ENCODE measurements around the gene BZW1. TPM values are rescaled to one million over a fixed set of nuclear protein-coding genes. Genes with fewer than 3 reads are reported as not detected.
"Not testable (repeated sequence)": the region's sequence is repeated elsewhere in the genome, so short reads cannot be mapped to it uniquely, and the experiment has no call there.

BZW1 gene
- total and polyA plus RNA-seq, 8 donors, result 207 to 255 (median 220) TPM

DNA sequence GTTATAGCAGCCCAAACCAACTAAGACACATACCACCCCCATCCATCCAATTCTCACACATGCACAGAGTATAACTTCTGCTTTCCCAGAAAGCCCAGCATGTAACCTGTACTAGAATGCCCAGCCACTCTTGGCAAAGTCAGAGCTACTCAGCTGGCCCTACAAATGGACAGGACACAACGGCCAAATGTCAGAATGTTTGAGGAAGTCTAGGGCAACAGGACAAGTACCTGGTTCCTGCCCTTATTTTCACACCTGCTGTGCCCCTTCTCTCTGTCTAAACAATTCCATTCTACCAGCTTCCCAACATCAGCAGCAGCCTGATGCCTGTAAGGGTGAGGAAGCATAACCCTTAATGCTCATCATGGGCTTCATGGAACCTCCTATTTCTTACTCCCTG lies 15.1 kb upstream of the BZW1 start:
- H3K27me3 ChIP-seq, result no peaks in the 10 kb centered on the region
- no peaks in the 10 kb centered on the region for H3K36me3 ChIP-seq
- no peak overlapping the region for H3K4me3 ChIP-seq
- no peak overlapping the region for H3K27ac ChIP-seq
- peaks cover 0 to 7% of the 10 kb centered on the region in 2 donors for H3K4me1 ChIP-seq
- ATAC-seq, result peak; percentile 15
- no peak for DNase-seq
- intact Hi-C loops (cut with DNase I), result no loop called here
- H3K9me3 ChIP-seq, result no peaks in the 10 kb centered on the region
- TF ChIP-seq CTCF (IDR thresholded peaks at IDR 0.05), result no peak

- Histone ChIP-seq H3K36me3 (no peaks in the 10 kb centered on the region), H3K4me1 (peaks cover 0 to 7% of the 10 kb centered on the region in 2 donors), H3K27ac (no peak overlapping the region), H3K4me3 (no peak overlapping the region), H3K9me3 (no peaks in the 10 kb centered on the region), H3K27me3 (no peaks in the 10 kb centered on the region)
- intact Hi-C loops (cut with DNase I), result no loop called here
- no peak for DNase-seq
- TF ChIP-seq CTCF (IDR thresholded peaks at IDR 0.05), result no peak
- peak; percentile 71 for ATAC-seq
These were observed 14.4 kb upstream of the BZW1 start for GRCh38 chr2:200797242-200797770.

DNA sequence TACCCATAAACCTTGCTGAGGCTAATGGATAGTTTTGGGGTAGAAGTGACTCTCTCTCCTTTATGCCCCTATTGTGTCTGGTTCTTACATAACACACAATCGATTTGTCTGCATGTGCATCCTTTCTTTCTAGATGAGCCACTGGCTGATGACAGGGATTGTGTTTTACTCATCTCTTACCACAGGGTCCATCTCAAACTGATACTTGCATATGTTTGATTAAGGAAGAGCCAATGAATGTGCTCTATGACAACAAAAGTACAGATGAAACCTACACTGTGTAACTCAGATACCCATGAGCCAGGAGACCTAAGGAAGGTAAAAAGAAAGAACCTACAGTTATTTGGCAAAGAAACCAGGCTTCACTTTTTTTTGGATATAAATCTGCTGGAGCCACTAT lies 13.2 kb upstream of the BZW1 start:
- Histone ChIP-seq H3K9me3 (no peaks in the 10 kb centered on the region), H3K4me3 (no peak overlapping the region), H3K4me1 (peaks cover 0 to 7% of the 10 kb centered on the region in 2 donors), H3K36me3 (no peaks in the 10 kb centered on the region), H3K27ac (no peak overlapping the region), H3K27me3 (no peaks in the 10 kb centered on the region)
- TF ChIP-seq CTCF (IDR thresholded peaks at IDR 0.05), result no peak
- intact Hi-C loops (cut with DNase I), result no loop called here
- DNase-seq, result no peak
- ATAC-seq, result no peak

GRCh38 chr2:200800458-200800857 lies 11.3 kb upstream of the BZW1 start:
- Histone ChIP-seq H3K27me3 (no peaks in the 10 kb centered on the region), H3K4me1 (peaks cover 0 to 2% of the 10 kb centered on the region in 2 donors), H3K27ac (no peak overlapping the region), H3K36me3 (no peaks in the 10 kb centered on the region), H3K9me3 (no peaks in the 10 kb centered on the region), H3K4me3 (no peak overlapping the region)
- ATAC-seq (no peak), DNase-seq (no peak)
- no peak for TF ChIP-seq CTCF (IDR thresholded peaks at IDR 0.05)
- intact Hi-C loops (cut with DNase I), result no loop called here

DNA sequence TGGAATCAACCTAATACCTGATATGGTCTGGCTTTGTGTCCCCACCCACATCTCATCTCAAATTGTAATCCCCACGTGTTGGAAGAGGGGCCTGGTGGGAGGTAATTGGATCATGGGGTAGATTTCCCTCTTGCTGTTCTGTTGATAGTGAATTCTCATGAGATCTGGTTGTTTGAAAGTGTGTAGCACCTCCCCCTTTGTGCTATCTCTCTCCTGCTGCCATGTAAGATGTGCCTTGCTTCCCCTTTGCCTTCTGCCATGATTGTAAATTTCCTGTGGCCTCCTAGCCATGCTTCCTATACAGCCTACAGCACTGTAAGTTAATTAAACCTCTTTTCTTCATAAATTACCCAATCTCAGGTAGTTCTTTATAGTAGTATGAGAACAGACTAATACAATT lies 10.3 kb upstream of the BZW1 start:
- H3K4me3 ChIP-seq; DNase-seq; intact Hi-C loops (cut with DNase I); H3K27me3 ChIP-seq; H3K36me3 ChIP-seq; H3K4me1 ChIP-seq; H3K27ac ChIP-seq; ATAC-seq; H3K9me3 ChIP-seq: not testable (repeated sequence)

All from left lung (tissue), 10 donors.